ENCODE data around the gene TANGO2. TPM values are rescaled to one million over a fixed set of nuclear protein-coding genes. Genes with fewer than 3 reads are reported as not detected.

The TANGO2 gene
- total and polyA plus RNA-seq, 2 of the 8 experiments (the other 6 are each of a cell fraction or from before 2014, with no cell fraction given): 10.1 to 18.4 TPM

DNA sequence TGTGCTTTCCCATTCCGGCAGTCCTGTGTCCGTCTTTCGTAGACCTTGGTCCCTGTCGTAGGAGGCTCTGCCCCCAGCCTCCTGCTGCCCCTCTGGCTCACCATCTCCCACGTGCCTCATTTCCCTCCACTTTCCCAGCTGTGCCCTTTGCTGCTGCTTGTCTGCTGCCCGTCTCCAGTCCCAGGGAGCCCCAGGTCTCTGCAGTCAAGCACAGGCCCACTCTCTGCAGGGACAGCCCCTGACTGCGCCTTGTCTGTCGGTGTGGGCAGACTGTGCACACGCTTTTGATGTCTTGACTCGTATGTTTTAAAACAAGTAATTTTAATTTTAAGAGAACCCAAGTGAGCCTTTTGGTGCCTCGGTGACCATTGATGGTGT, 71.6 kb downstream of the TANGO2 start:
- Histone ChIP-seq H2BK5ac (ENCODE audit: low read depth, low read length) (no peak overlapping the region), H3K18ac (ENCODE audit: extremely low read depth, low read length) (no peak overlapping the region), H3K4me3 (ENCODE audit: extremely low read depth in 1 of 4, insufficient read depth in 2 of 4, low read depth in 3 of 4, low read length in 4 of 4) (no peak overlapping the region), H2AK5ac (ENCODE audit: low read depth, low read length) (no peak overlapping the region), H3K4ac (replicated peaks; ENCODE audit: insufficient read length, low read depth, low read length) (no peak overlapping the region), H2AFZ (ENCODE audit: low read length) (no peak overlapping the region), H3K4me2 (ENCODE audit: insufficient read depth in 1 of 2, low read depth in 2 of 2, low read length in 2 of 2) (no peak overlapping the region), H3K14ac (ENCODE audit: insufficient read length) (no peak overlapping the region), H2BK15ac (ENCODE audit: low read length) (no peak overlapping the region), H3K27me3 (replicated peaks in 1 of 4; ENCODE audit: control insufficient read depth in 3 of 4, extremely low read depth in 1 of 4, insufficient read depth in 3 of 4, low read length in 3 of 4) (no peaks in the 10 kb centered on the region), H4K91ac (replicated peaks; ENCODE audit: insufficient read length, low read length) (no peak overlapping the region), H2BK12ac (ENCODE audit: low read depth, low read length) (no peak overlapping the region), H3K79me2 (ENCODE audit: control insufficient read depth in 1 of 2, insufficient read depth in 2 of 2, low read length in 2 of 2) (peaks cover 0 to 17% of the 10 kb centered on the region in 2 experiments; a peak in 1 of 4 replicates), H2BK20ac (ENCODE audit: low read length) (no peak overlapping the region), H3K4me1 (replicated peaks in 1 of 4; ENCODE audit: control insufficient read depth in 3 of 4, insufficient read depth in 4 of 4, low read length in 3 of 4) (no peaks in the 10 kb centered on the region), H3K36me3 (ENCODE audit: control insufficient read depth in 2 of 4, insufficient read depth in 4 of 4, low read length in 3 of 4) (peaks cover 63 to 97% (median 86%) of the 10 kb centered on the region in 4 experiments), H3K27ac (ENCODE audit: low read depth, low read length) (no peak overlapping the region), H3K23me2 (ENCODE audit: low read depth, low read length) (no peaks in the 10 kb centered on the region), H4K5ac (ENCODE audit: insufficient read length, low read depth, low read length) (no peak overlapping the region), H3K9ac (replicated peaks in 1 of 4; ENCODE audit: extremely low read depth in 1 of 4, low read depth in 3 of 4, low read length in 3 of 4) (no peak overlapping the region), H3K56ac (replicated peaks; ENCODE audit: insufficient read length, low read depth, low read length) (no peak overlapping the region), H4K20me1 (replicated peaks in 1 of 2; ENCODE audit: control insufficient read depth in 1 of 2, insufficient read depth in 2 of 2, low read length in 2 of 2) (peaks cover 17 to 37% of the 10 kb centered on the region in 2 experiments), H3K23ac (ENCODE audit: insufficient read length) (no peak overlapping the region), H2BK120ac (replicated peaks; ENCODE audit: low read depth, low read length) (no peak overlapping the region), H3K9me3 (ENCODE audit: insufficient read depth in 2 of 2, low read depth in 1 of 2, low read length in 1 of 2) (no peaks in the 10 kb centered on the region; a peak in 1 of 4 replicates), H3K79me1 (ENCODE audit: low read depth, low read length) (peaks cover 7% of the 10 kb centered on the region), H4K8ac (ENCODE audit: extremely low read depth, insufficient read depth, low read length) (no peak overlapping the region; the same call in none of the 2 replicates)
- FAIRE-seq (no peak), DNase-seq (ENCODE audit: low read depth in 1 of 2, low spot score in 2 of 2) (no peak)
- TF ChIP-seq, protein P1, sequence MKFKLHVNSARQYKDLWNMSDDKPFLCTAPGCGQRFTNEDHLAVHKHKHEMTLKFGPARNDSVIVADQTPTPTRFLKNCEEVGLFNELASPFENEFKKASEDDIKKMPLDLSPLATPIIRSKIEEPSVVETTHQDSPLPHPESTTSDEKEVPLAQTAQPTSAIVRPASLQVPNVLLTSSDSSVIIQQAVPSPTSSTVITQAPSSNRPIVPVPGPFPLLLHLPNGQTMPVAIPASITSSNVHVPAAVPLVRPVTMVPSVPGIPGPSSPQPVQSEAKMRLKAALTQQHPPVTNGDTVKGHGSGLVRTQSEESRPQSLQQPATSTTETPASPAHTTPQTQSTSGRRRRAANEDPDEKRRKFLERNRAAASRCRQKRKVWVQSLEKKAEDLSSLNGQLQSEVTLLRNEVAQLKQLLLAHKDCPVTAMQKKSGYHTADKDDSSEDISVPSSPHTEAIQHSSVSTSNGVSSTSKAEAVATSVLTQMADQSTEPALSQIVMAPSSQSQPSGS (IDR thresholded peaks at IDR 0.05; ENCODE audit: low read length): no peak
- TF ChIP-seq GTF2F1 (IDR thresholded peaks at IDR 0.05; ENCODE audit: borderline replicate concordance, low read depth, low read length) (no peak), RFX5 (IDR thresholded peaks at IDR 0.05; ENCODE audit: borderline replicate concordance, low read depth, low read length) (no peak), FOSL1 (IDR thresholded peaks at IDR 0.05; ENCODE audit: insufficient read depth, low read depth, low read length) (no peak), HDAC2 (IDR thresholded peaks at IDR 0.05; ENCODE audit: borderline replicate concordance in 1 of 2, low read depth in 2 of 2, low read length in 2 of 2) (no peak), CREB1 (IDR thresholded peaks at IDR 0.05) (no peak), ZNF274 (IDR thresholded peaks at IDR 0.05; ENCODE audit: borderline replicate concordance, extremely low read depth, low read length) (no peak), NANOG (IDR thresholded peaks at IDR 0.05; ENCODE audit: insufficient read depth, low read depth, low read length, poor library complexity, severe bottlenecking) (no peak), RAD21 (IDR thresholded peaks at IDR 0.05 in 1 of 2, conservative IDR thresholded peaks at IDR 0.05 in 1 of 2; ENCODE audit: low read depth in 2 of 2, low read length in 2 of 2) (no peak), SIRT6 (IDR thresholded peaks at IDR 0.05; ENCODE audit: low read length) (no peak), CHD2 (IDR thresholded peaks at IDR 0.05; ENCODE audit: low read length) (no peak), TCF12 (IDR thresholded peaks at IDR 0.05; ENCODE audit: low read depth, low read length) (no peak)
- WGBS, 2 experiments (ENCODE audit: extremely low coverage in 1 of 2, insufficient coverage in 1 of 2, insufficient read length in 1 of 2, insufficient replicate concordance in 2 of 2, low coverage in 1 of 2, low lambda C conversion rate in 2 of 2, missing lambda C conversion rate in 1 of 2): 95% methylated on average over 11 of the region's 11 CpGs; no CpG with 5 or more reads in 1 of the 2 experiments
- ChIA-PET POLR2A (ENCODE audit: partially characterized antibody) (interaction anchor here (0.8 to 29.4 kb wide), 3 partner anchors 8 to 30 kb away, joined by 3 to 598 read pairs (median 16); partner anchors contain the start of genes RANBP1 and TRMT2A), CTCF (ENCODE audit: partially characterized antibody) (interaction anchor here (0.6 to 2.8 kb wide), 3 partner anchors 14 to 114 kb away, joined by 3 to 16 read pairs (median 7); partner anchors contain the start of gene RANBP1)

Measured in H1 (cell line).